Measurements from ENCODE around the gene CHRM4. TPM values are rescaled to one million over a fixed set of nuclear protein-coding genes. Genes with fewer than 3 reads are reported as not detected.

The CHRM4 gene
- total and polyA plus RNA-seq, 2 of the 13 experiments (the other 11 are each of a cell fraction or from before 2014, with no cell fraction given), result 0.13 to 0.21 TPM

DNA sequence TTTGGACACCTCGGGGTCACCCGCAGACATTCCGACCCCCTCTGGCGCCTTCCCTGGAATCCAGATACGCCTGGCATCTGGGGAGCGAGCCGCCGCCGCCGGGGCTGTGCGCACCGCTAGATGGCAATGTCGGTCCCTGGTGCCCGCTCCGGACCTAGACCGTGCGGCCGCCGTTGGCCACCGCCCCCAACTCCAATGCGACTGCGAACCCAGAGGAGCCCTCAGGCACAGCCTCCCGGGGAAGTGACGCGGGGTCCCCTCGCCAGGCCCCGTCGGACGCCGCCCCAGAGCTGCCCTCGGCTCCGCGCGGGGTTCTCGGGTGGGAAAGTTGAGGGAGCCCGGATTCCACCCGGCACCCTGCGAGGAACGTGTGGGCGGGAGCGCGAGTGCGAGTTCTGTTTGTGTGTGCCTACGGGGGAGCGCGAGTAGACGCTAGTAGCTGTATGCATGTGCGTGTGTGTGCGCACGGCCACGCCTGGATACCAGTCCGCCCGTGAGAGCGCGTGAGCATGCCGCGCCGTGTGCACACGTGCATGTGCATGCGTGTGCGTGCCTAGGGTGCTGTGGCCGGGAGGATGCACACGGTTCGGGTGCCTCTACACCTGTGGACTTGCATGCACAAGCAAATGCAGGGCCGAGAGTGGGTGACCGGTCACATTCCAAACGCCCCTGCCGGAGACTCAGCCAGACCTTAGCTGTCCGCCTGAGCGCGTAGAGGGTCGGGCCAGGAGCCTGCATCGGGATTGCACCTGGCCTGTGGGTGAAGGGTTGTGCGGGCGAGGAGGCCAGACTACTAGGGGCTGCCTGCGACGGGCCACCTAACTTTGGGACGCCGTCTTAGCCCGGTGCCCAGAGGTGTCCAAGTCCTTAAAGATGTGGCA is 1.9 kb downstream of the CHRM4 start (continued):
- TF ChIP-seq TFE3 (CRISPR knock-in tag; IDR thresholded peaks at IDR 0.05), result no peak
- no peak for TF ChIP-seq SNRNP70 (IDR thresholded peaks at IDR 0.05; ENCODE audit: low read depth, low read length)
- no peak for TF ChIP-seq ATAD3A (CRISPR knock-in tag; IDR thresholded peaks at IDR 0.05)
- TF ChIP-seq RAD51 (IDR thresholded peaks at IDR 0.05; ENCODE audit: borderline replicate concordance), result no peak
- TF ChIP-seq SNAI1 (CRISPR knock-in tag; IDR thresholded peaks at IDR 0.05; ENCODE audit: borderline replicate concordance), result no peak
- TF ChIP-seq SMYD3 (CRISPR knock-in tag; IDR thresholded peaks at IDR 0.05), result no peak
- TF ChIP-seq ZFP62 (CRISPR knock-in tag; IDR thresholded peaks at IDR 0.05), result no peak
- no peak for TF ChIP-seq ETV6 (CRISPR knock-in tag; conservative IDR thresholded peaks at IDR 0.05)
- no peak for TF ChIP-seq ZNF20 (CRISPR knock-in tag; IDR thresholded peaks at IDR 0.05)
- TF ChIP-seq, protein P1, sequence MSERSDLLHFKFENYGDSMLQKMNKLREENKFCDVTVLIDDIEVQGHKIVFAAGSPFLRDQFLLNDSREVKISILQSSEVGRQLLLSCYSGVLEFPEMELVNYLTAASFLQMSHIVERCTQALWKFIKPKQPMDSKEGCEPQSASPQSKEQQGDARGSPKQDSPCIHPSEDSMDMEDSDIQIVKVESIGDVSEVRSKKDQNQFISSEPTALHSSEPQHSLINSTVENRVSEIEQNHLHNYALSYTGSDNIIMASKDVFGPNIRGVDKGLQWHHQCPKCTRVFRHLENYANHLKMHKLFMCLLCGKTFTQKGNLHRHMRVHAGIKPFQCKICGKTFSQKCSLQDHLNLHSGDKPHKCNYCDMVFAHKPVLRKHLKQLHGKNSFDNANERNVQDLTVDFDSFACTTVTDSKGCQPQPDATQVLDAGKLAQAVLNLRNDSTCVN (CRISPR knock-in tag; IDR thresholded peaks at IDR 0.05; ENCODE audit: borderline replicate concordance), result no peak
- TF ChIP-seq, protein P2, sequence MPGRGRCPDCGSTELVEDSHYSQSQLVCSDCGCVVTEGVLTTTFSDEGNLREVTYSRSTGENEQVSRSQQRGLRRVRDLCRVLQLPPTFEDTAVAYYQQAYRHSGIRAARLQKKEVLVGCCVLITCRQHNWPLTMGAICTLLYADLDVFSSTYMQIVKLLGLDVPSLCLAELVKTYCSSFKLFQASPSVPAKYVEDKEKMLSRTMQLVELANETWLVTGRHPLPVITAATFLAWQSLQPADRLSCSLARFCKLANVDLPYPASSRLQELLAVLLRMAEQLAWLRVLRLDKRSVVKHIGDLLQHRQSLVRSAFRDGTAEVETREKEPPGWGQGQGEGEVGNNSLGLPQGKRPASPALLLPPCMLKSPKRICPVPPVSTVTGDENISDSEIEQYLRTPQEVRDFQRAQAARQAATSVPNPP (CRISPR knock-in tag; IDR thresholded peaks at IDR 0.05), result no peak
- TF ChIP-seq GABPA (IDR thresholded peaks at IDR 0.05; ENCODE audit: low read depth, low read length), result no peak
- TF ChIP-seq GABPA (CRISPR knock-in tag; IDR thresholded peaks at IDR 0.05; ENCODE audit: low read depth), result no peak
- 0 out of 2 replicates have a peak, but pooled peaks have one; percentile 24 for TF ChIP-seq MNT (IDR thresholded peaks at IDR 0.05)
- no peak for TF ChIP-seq MYNN (CRISPR knock-in tag; IDR thresholded peaks at IDR 0.05; ENCODE audit: low read depth)
- TF ChIP-seq ZBTB25 (CRISPR knock-in tag; IDR thresholded peaks at IDR 0.05), result no peak
- no peak for TF ChIP-seq ZNF30 (CRISPR knock-in tag; IDR thresholded peaks at IDR 0.05)
- TF ChIP-seq BORCS8-MEF2B (CRISPR knock-in tag; IDR thresholded peaks at IDR 0.05), result peak; percentile 77; the same call in 1 of the 2 replicates
- TF ChIP-seq, protein P3, sequence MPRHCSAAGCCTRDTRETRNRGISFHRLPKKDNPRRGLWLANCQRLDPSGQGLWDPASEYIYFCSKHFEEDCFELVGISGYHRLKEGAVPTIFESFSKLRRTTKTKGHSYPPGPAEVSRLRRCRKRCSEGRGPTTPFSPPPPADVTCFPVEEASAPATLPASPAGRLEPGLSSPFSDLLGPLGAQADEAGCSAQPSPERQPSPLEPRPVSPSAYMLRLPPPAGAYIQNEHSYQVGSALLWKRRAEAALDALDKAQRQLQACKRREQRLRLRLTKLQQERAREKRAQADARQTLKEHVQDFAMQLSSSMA (CRISPR knock-in tag; IDR thresholded peaks at IDR 0.05), result no peak
- TF ChIP-seq KDM5B (CRISPR knock-in tag; IDR thresholded peaks at IDR 0.05; ENCODE audit: borderline replicate concordance), result 0 out of 2 replicates have a peak, but pooled peaks have one; percentile 23
- no peak for TF ChIP-seq MED8 (CRISPR knock-in tag; IDR thresholded peaks at IDR 0.05; ENCODE audit: insufficient replicate concordance)
- no peak for TF ChIP-seq KLF13 (CRISPR knock-in tag; IDR thresholded peaks at IDR 0.05)
- TF ChIP-seq HOXA7 (CRISPR knock-in tag; IDR thresholded peaks at IDR 0.05), result no peak
- TF ChIP-seq ZNF644 (CRISPR knock-in tag; IDR thresholded peaks at IDR 0.05; ENCODE audit: low read depth), result no peak
